Subcutaneous adipose tissue (tissue), 4 donors: ENCODE data around the gene MRGPRD. TPM values are rescaled to one million over a fixed set of nuclear protein-coding genes. Genes with fewer than 3 reads are reported as not detected.

ENCODE experiments used
- total RNA-seq, 4 donors: library from RNA; depleted of rRNA; stranded (reverse); fragments of >200 nt; gene quantifications; one replicate each; pipeline ENCODE4 v1.1.0, GENCODE V29; 2016
- TF ChIP-seq, protein P1 (sequence below): fragments of 450-650 bp; IDR thresholded peaks from one replicate; pipeline ENCODE4 v1.5.1; 2016; ENCODE audit warnings: low read depth, mild to moderate bottlenecking, control low read depth, antibody characterized with exemption, moderate library complexity

The MRGPRD gene, protein sequence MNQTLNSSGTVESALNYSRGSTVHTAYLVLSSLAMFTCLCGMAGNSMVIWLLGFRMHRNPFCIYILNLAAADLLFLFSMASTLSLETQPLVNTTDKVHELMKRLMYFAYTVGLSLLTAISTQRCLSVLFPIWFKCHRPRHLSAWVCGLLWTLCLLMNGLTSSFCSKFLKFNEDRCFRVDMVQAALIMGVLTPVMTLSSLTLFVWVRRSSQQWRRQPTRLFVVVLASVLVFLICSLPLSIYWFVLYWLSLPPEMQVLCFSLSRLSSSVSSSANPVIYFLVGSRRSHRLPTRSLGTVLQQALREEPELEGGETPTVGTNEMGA
- not detected for total RNA-seq

DNA sequence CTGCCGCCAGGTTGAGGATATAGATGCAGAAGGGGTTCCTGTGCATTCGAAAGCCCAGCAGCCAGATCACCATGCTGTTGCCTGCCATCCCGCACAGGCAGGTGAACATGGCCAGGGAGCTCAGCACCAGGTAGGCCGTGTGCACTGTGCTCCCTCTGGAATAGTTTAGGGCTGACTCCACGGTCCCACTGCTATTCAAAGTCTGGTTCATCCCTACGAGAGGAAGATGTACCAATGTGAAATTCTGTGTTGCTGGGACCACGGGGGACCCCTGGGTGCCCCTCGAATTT lies at the start of gene MRGPRD:
Gene MRGPRD (minus strand): TSS at position 211 of the 290 bp plus-strand sequence. CDS start 0 bp downstream, at position 211.
- TF ChIP-seq, protein P1, sequence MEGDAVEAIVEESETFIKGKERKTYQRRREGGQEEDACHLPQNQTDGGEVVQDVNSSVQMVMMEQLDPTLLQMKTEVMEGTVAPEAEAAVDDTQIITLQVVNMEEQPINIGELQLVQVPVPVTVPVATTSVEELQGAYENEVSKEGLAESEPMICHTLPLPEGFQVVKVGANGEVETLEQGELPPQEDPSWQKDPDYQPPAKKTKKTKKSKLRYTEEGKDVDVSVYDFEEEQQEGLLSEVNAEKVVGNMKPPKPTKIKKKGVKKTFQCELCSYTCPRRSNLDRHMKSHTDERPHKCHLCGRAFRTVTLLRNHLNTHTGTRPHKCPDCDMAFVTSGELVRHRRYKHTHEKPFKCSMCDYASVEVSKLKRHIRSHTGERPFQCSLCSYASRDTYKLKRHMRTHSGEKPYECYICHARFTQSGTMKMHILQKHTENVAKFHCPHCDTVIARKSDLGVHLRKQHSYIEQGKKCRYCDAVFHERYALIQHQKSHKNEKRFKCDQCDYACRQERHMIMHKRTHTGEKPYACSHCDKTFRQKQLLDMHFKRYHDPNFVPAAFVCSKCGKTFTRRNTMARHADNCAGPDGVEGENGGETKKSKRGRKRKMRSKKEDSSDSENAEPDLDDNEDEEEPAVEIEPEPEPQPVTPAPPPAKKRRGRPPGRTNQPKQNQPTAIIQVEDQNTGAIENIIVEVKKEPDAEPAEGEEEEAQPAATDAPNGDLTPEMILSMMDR = no peak

DNA sequence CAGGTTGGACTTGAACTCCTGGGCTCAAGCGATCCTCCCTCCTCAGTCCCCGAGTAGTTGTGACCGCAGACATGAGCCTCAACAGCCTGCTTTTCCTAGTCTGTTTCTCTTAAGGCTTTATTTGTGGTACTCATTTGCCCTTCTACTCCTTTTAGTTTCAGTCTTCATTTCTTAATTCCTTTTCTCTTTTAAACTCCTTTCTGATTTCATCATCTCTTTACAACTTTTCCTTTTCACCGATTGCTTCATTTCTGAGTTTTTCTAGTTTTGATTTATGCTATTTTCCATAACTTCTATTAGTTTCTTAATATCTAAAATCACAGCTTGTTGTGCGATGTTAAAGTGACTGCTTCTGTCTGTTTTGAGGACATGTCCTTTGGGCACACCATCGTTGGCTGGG lies 49.5 kb upstream of the MRGPRD start:
- TF ChIP-seq, protein P1 = no peak

DNA sequence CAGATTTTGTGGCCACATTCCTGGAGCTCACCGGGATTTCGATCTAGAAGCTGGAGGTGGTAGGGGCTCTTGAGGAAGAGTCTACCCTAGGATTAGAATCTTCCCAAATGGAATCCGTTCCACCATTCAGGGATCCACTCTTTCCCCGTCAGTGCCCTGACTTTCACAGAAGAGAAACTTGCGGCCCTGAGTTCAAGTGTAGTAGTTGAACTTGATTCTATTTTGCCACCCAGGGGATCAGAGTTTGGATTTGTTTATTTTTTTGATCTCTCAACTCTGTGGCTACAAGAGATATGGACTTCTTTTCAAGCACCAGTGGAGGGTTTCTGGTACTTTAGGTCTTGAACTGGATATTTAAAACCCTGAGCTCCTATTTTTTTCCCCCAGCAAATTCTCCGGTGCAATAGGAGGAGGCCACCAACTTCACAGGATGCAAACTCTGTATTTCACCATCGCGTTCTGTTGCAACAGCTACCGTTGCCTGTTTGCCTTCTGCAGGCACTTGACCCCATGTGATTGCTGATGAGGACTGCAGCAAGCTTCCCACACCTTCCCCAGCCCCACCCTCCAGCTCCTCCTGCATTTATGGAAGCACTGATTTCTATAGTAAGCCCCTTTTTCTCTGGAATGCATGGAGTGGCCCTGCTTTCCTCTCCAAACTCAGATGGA lies 47.1 kb upstream of the MRGPRD start:
- TF ChIP-seq, protein P1 = no peak

DNA sequence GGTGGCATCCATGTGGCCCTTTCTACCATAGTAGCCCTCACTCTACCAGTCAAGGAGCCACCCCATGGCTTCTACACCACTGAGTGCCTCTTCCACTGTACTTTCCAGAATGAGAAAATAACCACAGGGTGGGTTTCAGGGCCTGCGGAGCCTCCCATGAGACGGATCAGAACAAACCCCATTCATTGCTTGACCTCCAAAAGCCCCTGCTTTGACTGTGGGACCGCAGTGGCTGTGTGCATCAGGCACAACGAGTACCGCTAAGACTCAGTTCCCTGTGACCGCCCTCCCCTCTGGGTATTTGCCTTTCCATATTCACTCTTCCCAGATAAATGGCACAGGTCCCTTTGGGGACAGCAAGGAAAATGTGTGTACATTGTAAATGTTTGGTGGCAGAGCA lies 43.7 kb upstream of the MRGPRD start:
- TF ChIP-seq, protein P1 = no peak

DNA sequence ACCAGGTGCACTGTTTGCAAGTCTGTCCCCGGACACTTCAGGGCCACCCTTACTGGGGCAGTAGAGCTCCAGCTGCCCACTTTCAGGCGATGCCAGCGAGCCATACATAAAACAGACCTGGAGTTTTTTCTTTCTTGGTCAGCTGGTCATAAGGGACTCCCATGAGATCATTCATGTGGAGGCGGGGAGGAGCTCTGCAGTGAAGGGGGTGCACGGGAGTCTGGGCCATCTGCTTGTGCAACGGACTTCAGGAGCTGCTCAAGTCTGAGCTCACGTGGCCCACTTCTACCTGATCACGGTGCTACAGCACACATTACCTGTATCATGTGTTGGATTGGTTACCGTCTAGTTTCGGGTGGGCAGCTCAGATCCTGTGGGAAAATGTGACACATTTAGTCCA lies 41.5 kb upstream of the MRGPRD start:
- TF ChIP-seq, protein P1 = no peak

DNA sequence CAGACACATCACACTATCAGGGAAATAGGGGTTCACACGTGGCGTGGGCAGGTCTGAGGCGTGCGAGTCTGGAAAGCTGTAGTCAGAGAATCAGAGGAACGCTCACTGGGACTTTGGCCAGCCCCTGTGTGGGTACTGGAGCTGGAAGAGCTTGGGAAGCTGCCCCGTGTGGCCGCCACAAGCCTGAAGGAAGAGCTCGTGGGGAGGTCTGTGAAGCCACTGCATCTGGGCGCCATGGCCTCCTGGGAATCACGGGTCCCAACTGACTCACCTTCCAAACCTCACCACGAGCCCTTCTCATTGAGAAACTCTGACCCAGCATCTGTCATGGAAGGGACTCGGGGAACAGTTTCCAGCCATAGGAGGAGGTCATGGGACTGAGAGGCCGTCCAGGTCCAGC lies 38.1 kb upstream of the MRGPRD start:
- TF ChIP-seq, protein P1 = no peak

DNA sequence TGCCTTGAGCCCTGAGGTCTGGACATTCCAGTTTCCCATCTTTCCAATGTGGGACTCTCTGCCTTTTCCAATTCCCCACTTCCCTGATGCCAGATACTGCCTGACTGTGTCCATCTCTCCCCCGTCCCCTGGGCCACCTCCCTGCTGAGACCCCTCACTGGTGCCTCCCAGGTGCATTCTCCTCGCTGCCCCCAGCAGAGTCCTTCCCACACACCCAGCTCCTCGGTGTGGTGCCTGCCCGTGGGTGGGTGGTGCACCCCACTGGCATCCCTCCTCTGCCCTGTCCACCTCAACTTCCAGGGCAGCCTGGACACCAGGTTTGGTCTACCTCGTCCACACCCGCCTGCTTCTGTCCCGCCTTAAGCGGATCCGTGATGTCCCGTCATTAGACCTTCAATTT lies 37.2 kb upstream of the MRGPRD start:
- TF ChIP-seq, protein P1 = no peak
